Trophoblast cell (in vitro differentiated cells and primary cell): ENCODE measurements around the gene CENPP.

Source experiments
- DNase-seq, 2 donors: peaks; one replicate each; pipeline ENCODE4 v3.0.0-alpha.2; 2016
- H2AFZ ChIP-seq: 2 replicates; pipeline ENCODE4 v1.6.1; 2013; ENCODE audit warnings: low read length, moderate library complexity, mild to moderate bottlenecking; ENCODE audit not compliant: insufficient read depth, poor library complexity
- H2AK5ac ChIP-seq: 2 replicates; pipeline ENCODE4 v1.6.1; 2013; ENCODE audit warnings: mild to moderate bottlenecking, low read length
- H2BK120ac ChIP-seq: 2 replicates; pipeline ENCODE4 v1.6.1; 2013; ENCODE audit warnings: low read length, mild to moderate bottlenecking, moderate library complexity; ENCODE audit not compliant: insufficient read depth, poor library complexity
- H2BK12ac ChIP-seq: 2 replicates; pipeline ENCODE4 v1.6.1; 2013; ENCODE audit warnings: mild to moderate bottlenecking, low read length, moderate library complexity
- H2BK5ac ChIP-seq: 2 replicates; pipeline ENCODE4 v1.6.1; 2013; ENCODE audit warnings: low read length, low read depth, moderate library complexity, mild to moderate bottlenecking; ENCODE audit not compliant: poor library complexity
- H3K14ac ChIP-seq: 2 replicates; pipeline ENCODE4 v1.6.1; 2013; ENCODE audit warnings: mild to moderate bottlenecking, low read length
- H3K18ac ChIP-seq: 2 replicates; pipeline ENCODE4 v1.6.1; 2013; ENCODE audit warnings: mild to moderate bottlenecking, low read length
- H3K23ac ChIP-seq: 2 replicates; pipeline ENCODE4 v1.6.1; 2013; ENCODE audit warnings: low read length
- H3K27ac ChIP-seq: 2 replicates; pipeline ENCODE4 v1.5.1; 2013; ENCODE audit warnings: low read depth, mild to moderate bottlenecking, inconsistent platforms, low read length, moderate library complexity
- H3K27me3 ChIP-seq: 2 replicates; pipeline ENCODE4 v1.6.1; 2013; ENCODE audit warnings: inconsistent platforms, mild to moderate bottlenecking, low read length, moderate library complexity; ENCODE audit not compliant: insufficient read depth
- H3K36me3 ChIP-seq, 2 experiments: 1 replicate in 1 of 2; 2 replicates in 1 of 2; pipeline ENCODE4 v1.6.1; 2013; ENCODE audit warnings: low read length in 2 of 2, mild to moderate bottlenecking in 2 of 2, moderate library complexity in 1 of 2; ENCODE audit not compliant: insufficient read depth in 2 of 2, control insufficient read depth in 1 of 2
- H3K4ac ChIP-seq: 2 replicates; pipeline ENCODE4 v1.6.1; 2013; ENCODE audit warnings: low read depth, mild to moderate bottlenecking, low read length, moderate library complexity
- H3K4me1 ChIP-seq, 2 experiments: 1 replicate in 1 of 2; 2 replicates in 1 of 2; pipeline ENCODE4 v1.6.1; 2013; ENCODE audit warnings: low read length in 2 of 2, mild to moderate bottlenecking in 2 of 2, moderate library complexity in 1 of 2; ENCODE audit not compliant: insufficient read depth in 2 of 2, control insufficient read depth in 1 of 2
- H3K4me2 ChIP-seq: 2 replicates; pipeline ENCODE4 v1.6.1; 2013; ENCODE audit warnings: inconsistent platforms, mild to moderate bottlenecking, low read length, moderate library complexity
- H3K4me3 ChIP-seq: 2 replicates; pipeline ENCODE4 v1.5.1; 2013; ENCODE audit warnings: mild to moderate bottlenecking, low read depth, low read length, inconsistent platforms
- H3K79me1 ChIP-seq: one replicate; pipeline ENCODE4 v1.6.1; 2013; ENCODE audit warnings: low read length
- H3K79me2 ChIP-seq: 2 replicates; pipeline ENCODE4 v1.6.1; 2013; ENCODE audit warnings: low read length, mild to moderate bottlenecking; ENCODE audit not compliant: control insufficient read depth, insufficient read depth, poor library complexity
- H3K9ac ChIP-seq: 2 replicates; pipeline ENCODE4 v1.6.1; 2013; ENCODE audit warnings: mild to moderate bottlenecking, low read length
- H3K9me3 ChIP-seq: 2 replicates; pipeline ENCODE4 v1.6.1; 2013; ENCODE audit warnings: low read depth, mild to moderate bottlenecking, control low read depth, inconsistent platforms, low read length; ENCODE audit not compliant: insufficient read depth
- H4K12ac ChIP-seq: 2 replicates; pipeline ENCODE4 v1.6.1; 2013; ENCODE audit warnings: low read depth, mild to moderate bottlenecking, low read length, moderate library complexity
- H4K8ac ChIP-seq: 2 replicates; pipeline ENCODE4 v1.6.1; 2013; ENCODE audit warnings: low read depth, mild to moderate bottlenecking, low read length, moderate library complexity
- H4K91ac ChIP-seq: one replicate; pipeline ENCODE4 v1.6.1; 2013; ENCODE audit warnings: low read depth, mild to moderate bottlenecking, low read length, moderate library complexity
- WGBS: extraction: QIAGEN DNeasy Blood & Tissue Kit; methylation state at CpG from one replicate; pipeline ENCODE4 v1.1.7; 2013; ENCODE audit warnings: missing lambda C conversion rate; ENCODE audit not compliant: insufficient read length, insufficient coverage; ENCODE audit errors: extremely low coverage; 5-methylcytosine and 5-hydroxymethylcytosine counted together

The CENPP gene

GRCh38 chr9:92378865-92379560 is 53.3 kb downstream of the CENPP start:
- WGBS: no CpG with 5 or more reads among the region's 7 CpGs
- Histone ChIP-seq H3K9me3 (no peaks in the 10 kb centered on the region), H3K36me3 (no peaks in the 10 kb centered on the region), H3K4me2 (no peak overlapping the region), H2BK12ac (no peak overlapping the region), H3K4me1 (peaks cover 4 to 5% of the 10 kb centered on the region in 2 experiments), H4K91ac (no peak overlapping the region), H3K27ac (no peak overlapping the region), H3K79me2 (no peaks in the 10 kb centered on the region), H3K23ac (no peak overlapping the region), H4K8ac (no peak overlapping the region), H3K9ac (no peak overlapping the region), H2BK120ac (no peak overlapping the region), H3K79me1 (no peaks in the 10 kb centered on the region), H3K27me3 (no peaks in the 10 kb centered on the region), H2BK5ac (no peak overlapping the region), H3K14ac (no peak overlapping the region), H2AFZ (no peak overlapping the region), H3K4ac (no peak overlapping the region), H3K4me3 (no peak overlapping the region), H4K12ac (no peak overlapping the region), H3K18ac (no peak overlapping the region), H2AK5ac (no peak overlapping the region)
- DNase-seq: no peak

- Histone ChIP-seq H2BK12ac (no peak overlapping the region), H3K4me3 (no peak overlapping the region), H3K79me2 (no peaks in the 10 kb centered on the region), H2BK5ac (no peak overlapping the region), H4K91ac (no peak overlapping the region), H3K4ac (no peak overlapping the region), H3K18ac (no peak overlapping the region), H3K27me3 (no peaks in the 10 kb centered on the region), H3K23ac (no peak overlapping the region), H3K4me2 (no peak overlapping the region), H3K36me3 (no peaks in the 10 kb centered on the region), H3K27ac (no peak overlapping the region), H2AK5ac (no peak overlapping the region), H2BK120ac (no peak overlapping the region), H3K4me1 (peaks cover 4 to 5% of the 10 kb centered on the region in 2 experiments), H4K8ac (no peak overlapping the region), H3K9me3 (no peaks in the 10 kb centered on the region), H4K12ac (no peak overlapping the region), H2AFZ (no peak overlapping the region), H3K14ac (no peak overlapping the region), H3K9ac (no peak overlapping the region), H3K79me1 (no peaks in the 10 kb centered on the region)
- WGBS: no CpG with 5 or more reads among the region's 2 CpGs
- DNase-seq: no peak
Observed at GRCh38 chr9:92380603-92381002, 54.9 kb downstream of the CENPP start.

- no peak overlapping the region for H3K4me3 ChIP-seq
- no CpG with 5 or more reads among the region's 2 CpGs for WGBS
Observed at GRCh38 chr9:92381775-92382174, 56.0 kb downstream of the CENPP start.

GRCh38 chr9:92384375-92384774 is 58.6 kb downstream of the CENPP start:
- Histone ChIP-seq H2AFZ (no peak overlapping the region), H3K79me1 (no peaks in the 10 kb centered on the region), H2BK120ac (no peak overlapping the region), H4K8ac (no peak overlapping the region), H3K9ac (no peak overlapping the region), H3K79me2 (no peaks in the 10 kb centered on the region), H3K18ac (no peak overlapping the region), H2BK5ac (no peak overlapping the region), H3K27ac (no peak overlapping the region), H2BK12ac (no peak overlapping the region), H3K4me2 (no peak overlapping the region), H3K36me3 (no peaks in the 10 kb centered on the region), H3K4me1 (no peaks in the 10 kb centered on the region), H3K4me3 (no peak overlapping the region), H4K91ac (no peak overlapping the region), H3K27me3 (no peaks in the 10 kb centered on the region), H3K14ac (no peak overlapping the region), H3K9me3 (no peaks in the 10 kb centered on the region), H4K12ac (no peak overlapping the region), H2AK5ac (no peak overlapping the region), H3K23ac (no peak overlapping the region), H3K4ac (no peak overlapping the region)
- no CpG with 5 or more reads among the region's 1 CpG for WGBS
- no peak for DNase-seq

More at GRCh38 chr9:92381775-92382174, 56.0 kb downstream of the CENPP start:
- H2BK12ac ChIP-seq: no peak overlapping the region
- H3K27ac ChIP-seq: no peak overlapping the region
- no peak overlapping the region for H3K4me2 ChIP-seq
- H3K79me2 ChIP-seq: no peaks in the 10 kb centered on the region
- H3K79me1 ChIP-seq: no peaks in the 10 kb centered on the region
- no peak overlapping the region for H3K4ac ChIP-seq
- no peak overlapping the region for H4K8ac ChIP-seq
- H2BK120ac ChIP-seq: no peak overlapping the region
- H2AFZ ChIP-seq: no peak overlapping the region
- no peak overlapping the region for H2BK5ac ChIP-seq
- no peaks in the 10 kb centered on the region for H3K9me3 ChIP-seq
- no peak overlapping the region for H3K14ac ChIP-seq
- H3K36me3 ChIP-seq: no peaks in the 10 kb centered on the region
- no peak overlapping the region for H4K91ac ChIP-seq
- H3K9ac ChIP-seq: no peak overlapping the region
- H3K23ac ChIP-seq: no peak overlapping the region
- no peak overlapping the region for H3K18ac ChIP-seq
- no peak for DNase-seq
- H3K4me1 ChIP-seq: peaks cover 4 to 5% of the 10 kb centered on the region in 2 experiments
- no peak overlapping the region for H4K12ac ChIP-seq
- H2AK5ac ChIP-seq: no peak overlapping the region
- H3K27me3 ChIP-seq: no peaks in the 10 kb centered on the region
